GM10248 (cell line): Measurements from ENCODE around the gene CLDN11.
A peak's percentile ranks its signal among the peaks of the same experiment; 100 is the strongest.

ENCODE experiments used
- CTCF ChIA-PET: fragments of 300-600 bp; sonication (Branson Sonifier 250); formaldehyde crosslinking; extraction: SDS; loops from one replicate; lab custom pipeline; 2021; ENCODE audit warnings: antibody characterized with exemption; lab: Yijun Ruan, JAX
- POLR2A ChIA-PET: fragments of 350-650 bp; sonication (Branson Sonifier 250); formaldehyde crosslinking; extraction: SDS; loops from one replicate; lab custom pipeline; 2020; ENCODE audit warnings: antibody characterized with exemption; lab: Yijun Ruan, JAX
- DNase-seq: peaks from one replicate; pipeline ENCODE4 v3.0.0; 2012; ENCODE audit errors: extremely low spot score
- TF ChIP-seq, protein P1 (sequence below): IDR thresholded peaks from 2 replicates; pipeline ENCODE4 v1.5.1; 2012; ENCODE audit warnings: mild to moderate bottlenecking, low read depth; ENCODE audit errors: extremely low read depth, missing control alignments, control extremely low read depth

Gene CLDN11

DNA sequence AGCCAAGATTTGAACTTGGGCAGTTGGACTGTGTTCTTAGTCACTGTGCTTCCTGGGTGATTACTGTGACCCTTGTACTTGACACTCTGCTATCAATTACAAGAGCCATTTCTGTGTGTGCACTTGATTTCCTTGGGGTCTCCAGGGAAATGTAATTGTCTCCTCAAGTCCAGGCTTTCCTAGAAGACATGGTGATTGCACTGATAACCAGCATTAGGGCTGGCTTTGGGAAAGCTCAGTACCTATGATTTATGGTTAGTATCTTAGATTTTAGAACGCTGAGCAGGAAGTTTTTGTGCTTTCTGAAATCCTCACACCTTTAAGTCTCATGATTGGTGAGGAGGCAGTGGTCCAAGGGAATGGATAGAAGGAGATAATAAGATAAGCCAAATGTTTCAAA, 1.6 kb upstream of the CLDN11 start:
- no peak for DNase-seq
- TF ChIP-seq, protein P1, sequence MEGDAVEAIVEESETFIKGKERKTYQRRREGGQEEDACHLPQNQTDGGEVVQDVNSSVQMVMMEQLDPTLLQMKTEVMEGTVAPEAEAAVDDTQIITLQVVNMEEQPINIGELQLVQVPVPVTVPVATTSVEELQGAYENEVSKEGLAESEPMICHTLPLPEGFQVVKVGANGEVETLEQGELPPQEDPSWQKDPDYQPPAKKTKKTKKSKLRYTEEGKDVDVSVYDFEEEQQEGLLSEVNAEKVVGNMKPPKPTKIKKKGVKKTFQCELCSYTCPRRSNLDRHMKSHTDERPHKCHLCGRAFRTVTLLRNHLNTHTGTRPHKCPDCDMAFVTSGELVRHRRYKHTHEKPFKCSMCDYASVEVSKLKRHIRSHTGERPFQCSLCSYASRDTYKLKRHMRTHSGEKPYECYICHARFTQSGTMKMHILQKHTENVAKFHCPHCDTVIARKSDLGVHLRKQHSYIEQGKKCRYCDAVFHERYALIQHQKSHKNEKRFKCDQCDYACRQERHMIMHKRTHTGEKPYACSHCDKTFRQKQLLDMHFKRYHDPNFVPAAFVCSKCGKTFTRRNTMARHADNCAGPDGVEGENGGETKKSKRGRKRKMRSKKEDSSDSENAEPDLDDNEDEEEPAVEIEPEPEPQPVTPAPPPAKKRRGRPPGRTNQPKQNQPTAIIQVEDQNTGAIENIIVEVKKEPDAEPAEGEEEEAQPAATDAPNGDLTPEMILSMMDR, result no peak
- CTCF ChIA-PET, result interaction anchor here (1.0 to 10.9 kb wide), 7 partner anchors 8 to 431 kb away, joined by 3 to 224 read pairs (median 5); no protein-coding TSS in a partner anchor
- POLR2A ChIA-PET, result no interaction called here

DNA sequence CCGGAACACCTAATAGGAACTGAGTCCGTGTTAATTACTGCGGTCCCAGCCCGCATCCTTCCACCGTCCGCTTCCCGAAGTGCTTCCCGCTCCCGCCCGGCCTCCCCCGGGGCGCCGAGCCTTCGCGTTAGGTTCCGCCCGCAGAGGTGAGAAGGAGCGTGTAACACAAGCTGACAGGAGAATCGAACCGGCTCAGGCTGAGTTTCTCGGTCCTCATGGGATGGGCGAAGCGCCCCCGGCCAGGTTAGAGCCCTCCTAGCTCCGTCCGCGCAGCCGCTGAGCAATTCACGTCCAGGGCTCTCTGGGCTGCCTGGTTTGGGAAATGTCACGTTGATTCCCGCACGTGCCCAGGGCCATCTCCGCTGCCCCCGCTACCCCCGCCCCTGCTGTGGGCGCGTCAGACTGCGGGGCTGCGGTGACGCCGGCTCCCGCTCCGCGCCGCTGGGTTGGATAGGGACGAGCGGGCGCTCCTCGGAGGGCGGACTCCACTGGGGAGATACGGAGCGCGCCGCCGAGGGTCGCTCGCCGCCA, 954 bp downstream of the CLDN11 start:
- POLR2A ChIA-PET, result no interaction called here
- DNase-seq, result peak; percentile 30
- TF ChIP-seq, protein P1, result no peak
- CTCF ChIA-PET, result interaction anchor here (1.8 to 10.9 kb wide), 2 partner anchors 16 to 392 kb away, joined by 5 to 224 read pairs; no protein-coding TSS in a partner anchor

DNA sequence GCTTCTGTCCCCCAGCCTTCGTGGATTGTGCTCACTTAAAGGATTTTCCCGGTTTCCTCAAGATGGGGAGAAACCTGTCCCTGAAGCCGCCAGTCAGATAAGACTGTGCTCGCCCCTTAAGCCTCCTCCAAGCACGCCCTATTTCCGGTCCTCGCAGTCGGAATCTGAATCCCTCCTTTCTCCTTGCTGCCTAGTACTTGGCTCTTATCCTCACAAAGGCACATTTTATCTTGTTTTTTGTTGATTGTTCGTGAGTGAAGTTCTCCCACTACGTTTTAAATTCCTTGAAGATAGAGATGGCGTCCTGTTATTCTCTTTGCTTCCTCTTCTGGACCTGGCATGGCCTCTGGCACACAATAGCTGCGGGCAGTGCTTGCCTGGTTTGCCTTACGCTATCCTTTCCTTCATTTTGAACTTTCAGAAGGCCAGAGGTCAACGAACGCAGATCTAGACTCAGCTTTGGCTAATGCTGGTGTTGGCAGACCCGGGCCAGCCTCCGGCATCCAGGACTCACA, 1.7 kb downstream of the CLDN11 start:
- POLR2A ChIA-PET, result no interaction called here
- no peak for DNase-seq
- CTCF ChIA-PET, result no interaction called here
- TF ChIP-seq, protein P1, result no peak

DNA sequence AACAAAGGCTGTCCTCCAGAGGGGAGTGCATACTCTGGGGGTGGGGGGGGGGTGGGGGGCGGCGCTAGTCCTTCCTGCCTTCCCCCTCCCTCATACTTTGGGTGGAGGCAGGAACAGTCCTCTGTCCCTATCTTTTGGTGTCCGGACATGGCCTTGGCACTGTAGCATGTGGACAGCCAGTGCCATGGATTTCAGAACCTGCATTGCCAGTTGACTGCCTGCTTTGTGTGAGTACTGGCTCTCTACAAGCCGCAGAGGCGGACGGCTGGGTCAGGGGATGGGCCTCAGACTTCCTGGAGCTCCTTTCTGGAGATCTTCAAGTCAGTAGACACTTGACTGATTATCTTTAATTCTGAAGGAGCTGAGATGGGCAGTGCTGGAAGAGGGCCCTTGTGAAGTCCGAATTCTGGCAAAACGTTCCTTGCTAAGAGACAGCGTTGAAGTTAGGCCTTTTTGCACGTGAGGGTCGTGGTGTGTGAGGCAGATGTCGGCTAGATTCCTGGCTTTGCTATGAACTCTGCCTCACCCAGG, 2.5 kb downstream of the CLDN11 start:
- CTCF ChIA-PET, result no interaction called here
- TF ChIP-seq, protein P1, result no peak
- DNase-seq, result no peak
- POLR2A ChIA-PET, result no interaction called here

DNA sequence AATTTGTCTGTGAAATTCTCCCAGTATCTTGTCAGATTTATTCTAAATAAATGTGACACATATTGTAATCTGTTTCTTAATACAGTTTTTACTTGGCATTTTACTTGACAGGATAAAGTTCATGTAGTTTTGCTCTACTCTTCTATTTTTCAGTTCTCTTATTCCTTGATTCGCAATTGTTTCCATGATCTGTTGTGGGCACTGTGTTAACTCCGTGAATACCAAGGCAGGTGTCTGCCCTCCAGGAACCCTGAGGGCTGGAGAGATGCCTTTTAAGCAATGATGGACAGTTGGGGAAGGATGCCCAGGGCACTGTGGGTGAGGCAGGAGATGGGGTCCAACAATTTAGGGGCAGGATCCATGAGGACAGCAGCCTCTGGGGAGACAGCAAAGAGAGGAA, 3.1 kb downstream of the CLDN11 start:
- CTCF ChIA-PET, result interaction anchor here (2.2 kb wide), 1 partner anchor 390 kb away, joined by 9 read pairs; no protein-coding TSS in a partner anchor
- DNase-seq, result no peak
- TF ChIP-seq, protein P1, result no peak
- POLR2A ChIA-PET, result no interaction called here

DNA sequence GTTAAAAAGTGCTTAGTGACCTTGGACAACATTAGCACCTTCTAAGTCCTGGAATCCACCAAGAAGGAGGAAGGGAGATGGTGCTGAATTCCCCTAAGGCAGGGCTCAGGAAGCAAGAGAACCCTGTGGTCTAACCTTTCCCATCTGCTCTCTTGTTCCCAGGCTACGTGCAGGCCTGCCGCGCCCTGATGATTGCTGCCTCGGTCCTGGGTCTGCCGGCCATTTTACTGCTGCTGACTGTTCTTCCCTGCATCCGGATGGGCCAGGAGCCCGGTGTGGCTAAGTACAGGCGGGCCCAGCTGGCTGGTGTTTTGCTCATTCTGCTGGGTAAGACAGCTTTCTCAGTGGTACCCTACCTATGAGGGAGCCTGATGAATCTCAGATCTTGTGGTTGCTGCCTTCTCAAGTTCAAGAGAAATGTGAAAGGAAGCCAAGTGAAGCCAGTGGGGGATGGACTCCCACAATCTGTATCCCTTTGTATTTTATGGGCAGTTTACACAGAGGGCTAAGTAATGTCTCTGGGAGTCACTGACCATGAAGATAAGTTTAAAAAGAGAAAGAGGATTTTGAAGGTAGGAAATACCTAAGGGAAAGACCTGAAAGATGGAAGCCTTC, 4.4 kb downstream of the CLDN11 start:
- DNase-seq, result no peak
- TF ChIP-seq, protein P1, result no peak
- ChIA-PET CTCF (interaction anchor here (1.4 to 2.2 kb wide), 4 partner anchors 9 to 389 kb away, joined by 3 to 13 read pairs (median 8); no protein-coding TSS in a partner anchor), POLR2A (no interaction called here)
